ENCODE data around the gene WSCD1.

GRCh38 chr17:6140728-6141330 lies 70.7 kb downstream of the WSCD1 start:
- TF ChIP-seq CTCF (IDR thresholded peaks at IDR 0.05) (no peak), EZH2 (IDR thresholded peaks at IDR 0.05; ENCODE audit: borderline replicate concordance, insufficient read depth, low read depth, low read length, poor library complexity, severe bottlenecking) (no peak)
